Measurements from ENCODE around the gene GADD45B.
"Not testable (repeated sequence)": the region's sequence is repeated elsewhere in the genome, so short reads cannot be mapped to it uniquely, and the experiment has no call there.

Gene GADD45B

DNA sequence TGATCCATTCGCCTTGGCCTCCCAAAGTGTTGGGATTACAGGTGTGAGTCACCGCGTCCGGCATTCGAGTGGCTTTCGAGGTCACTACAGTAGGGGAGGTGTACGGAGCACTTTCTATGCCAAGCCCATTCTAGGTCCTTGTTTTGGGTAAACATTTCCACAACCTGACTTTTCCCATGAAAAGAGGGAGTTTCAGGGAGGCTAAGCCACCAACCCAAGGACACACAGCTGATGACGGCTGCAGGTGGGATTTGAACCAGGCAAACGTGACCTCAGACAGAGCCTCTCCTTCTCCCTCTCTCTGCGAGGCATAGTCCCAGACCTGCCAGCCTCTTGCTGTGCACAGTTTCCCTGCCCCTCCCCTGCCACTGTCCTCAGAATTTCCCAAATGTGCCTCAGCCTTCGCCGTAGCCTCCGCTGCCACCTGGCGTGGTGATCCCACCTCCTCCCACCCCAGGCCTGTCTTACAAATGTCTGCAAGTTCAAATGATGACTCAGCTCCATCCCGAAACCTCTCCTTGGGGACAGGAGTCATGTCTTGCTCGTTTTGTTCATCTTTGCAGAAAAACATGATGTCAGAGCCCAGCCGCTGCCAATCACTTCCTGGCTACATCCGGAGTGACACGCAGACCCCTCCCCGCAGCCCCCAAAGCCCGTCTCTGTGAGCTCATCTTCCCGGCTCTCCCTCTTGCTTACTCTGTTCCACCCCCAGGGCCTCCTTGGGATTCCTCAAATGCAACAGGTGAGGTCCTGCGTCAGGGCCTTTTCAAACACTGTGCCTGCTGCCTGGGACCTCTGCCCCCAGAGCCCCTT lies 6.6 kb upstream of the GADD45B start:
- DNase-seq (ENCODE audit: low read depth, low spot score): no peak

- not testable (repeated sequence) for DNase-seq (ENCODE audit: low read depth, low spot score)
Measured at GRCh38 chr19:2469915-2470200, 6.1 kb upstream of the GADD45B start.

- peak; percentile 85 for DNase-seq (ENCODE audit: low read depth, low spot score)
Measured at GRCh38 chr19:2474232-2475017, 1.5 kb upstream of the GADD45B start.

DNA sequence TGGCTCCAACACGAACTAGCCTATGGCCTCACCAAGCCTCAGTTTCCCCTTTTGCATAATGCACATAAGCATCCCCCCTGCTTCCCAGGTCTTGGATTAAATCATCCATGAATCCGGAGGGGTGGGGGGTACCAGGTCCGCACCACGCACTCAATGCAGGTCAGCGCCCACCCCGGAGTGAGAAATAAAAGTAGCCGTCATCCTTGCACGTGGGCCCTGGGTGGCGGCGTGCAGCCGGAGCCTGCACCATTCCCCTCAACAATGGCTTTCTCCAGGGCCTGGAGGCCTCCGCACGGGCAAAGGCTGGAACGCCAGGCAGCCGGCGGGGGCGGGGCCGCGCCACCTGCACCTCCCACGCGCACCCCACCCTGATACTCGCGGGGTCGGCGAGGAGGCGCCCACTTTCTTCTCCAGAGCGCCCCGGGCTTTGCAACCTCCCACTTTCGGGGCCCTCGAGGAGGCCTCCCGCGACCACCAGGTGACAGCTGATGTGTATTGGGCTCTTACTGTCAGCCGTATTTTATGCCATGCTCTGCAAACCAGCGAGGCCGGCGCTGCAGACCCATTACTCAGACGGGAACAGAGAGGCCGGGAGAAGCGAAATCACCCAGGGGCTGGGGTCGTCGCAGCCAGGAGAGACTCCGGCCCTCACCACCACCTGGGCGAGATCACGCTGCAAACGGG lies 767 bp upstream of the GADD45B start:
- DNase-seq (ENCODE audit: low read depth, low spot score): peak; percentile 55

GRCh38 chr19:2476451-2477140 lies 669 bp downstream of the GADD45B start:
- DNase-seq (ENCODE audit: low read depth, low spot score): peak; percentile 58

DNA sequence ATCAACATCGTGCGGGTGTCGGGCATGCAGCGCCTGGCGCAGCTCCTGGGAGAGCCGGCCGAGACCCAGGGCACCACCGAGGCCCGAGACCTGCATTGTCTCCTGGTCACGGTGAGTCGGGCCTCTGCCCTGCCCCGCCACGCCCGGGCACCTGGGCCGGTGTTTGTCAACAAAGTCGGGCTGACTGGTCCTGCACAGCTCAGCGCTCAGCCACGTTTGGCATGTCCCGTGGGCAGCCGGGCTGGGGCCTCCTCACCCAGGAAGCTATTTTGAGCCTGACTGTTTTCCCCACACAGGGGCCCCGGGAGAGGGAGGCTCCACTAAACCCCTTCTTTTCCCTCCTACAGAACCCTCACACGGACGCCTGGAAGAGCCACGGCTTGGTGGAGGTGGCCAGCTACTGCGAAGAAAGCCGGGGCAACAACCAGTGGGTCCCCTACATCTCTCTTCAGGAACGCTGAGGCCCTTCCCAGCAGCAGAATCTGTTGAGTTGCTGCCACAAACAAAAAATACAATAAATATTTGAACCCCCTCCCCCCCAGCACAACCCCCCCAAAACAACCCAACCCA lies 1.3 kb downstream of the GADD45B start:
- DNase-seq (ENCODE audit: low read depth, low spot score): no peak

GRCh38 chr19:2477732-2478191 lies 1.8 kb downstream of the GADD45B start:
- no peak for DNase-seq (ENCODE audit: low read depth, low spot score)

DNA sequence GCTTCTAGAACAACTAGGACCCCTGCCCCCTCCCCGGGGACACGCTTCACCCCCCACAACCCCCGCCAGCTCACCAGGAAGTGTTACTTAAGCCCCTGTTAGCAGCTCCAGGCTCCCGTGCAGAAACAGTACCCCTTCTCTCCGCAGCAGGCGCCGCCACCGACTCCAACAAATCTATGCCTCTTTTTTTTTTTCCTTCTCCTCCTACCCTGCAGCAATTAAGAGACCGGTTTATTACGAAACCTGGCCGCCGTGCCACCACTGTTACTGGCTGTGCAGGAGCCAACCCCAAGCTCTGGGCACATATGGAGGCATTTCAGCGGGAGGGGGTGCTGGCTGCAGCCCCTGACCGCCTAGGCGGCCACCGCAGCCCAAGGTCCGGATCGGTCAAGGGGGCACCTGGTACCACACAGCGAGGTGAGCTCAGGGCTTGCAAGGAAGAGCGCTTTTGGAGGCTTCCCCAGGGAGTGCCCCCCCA lies 2.4 kb downstream of the GADD45B start:
- no peak for DNase-seq (ENCODE audit: low read depth, low spot score)

GRCh38 chr19:2478756-2479555 lies 3.0 kb downstream of the GADD45B start:
- DNase-seq (ENCODE audit: low read depth, low spot score): no peak

- DNase-seq (ENCODE audit: low read depth, low spot score): no peak
Measured at GRCh38 chr19:2479556-2480194, 3.7 kb downstream of the GADD45B start.

- no peak for DNase-seq (ENCODE audit: low read depth, low spot score)
Measured at GRCh38 chr19:2481466-2481865, 5.5 kb downstream of the GADD45B start.

DNA sequence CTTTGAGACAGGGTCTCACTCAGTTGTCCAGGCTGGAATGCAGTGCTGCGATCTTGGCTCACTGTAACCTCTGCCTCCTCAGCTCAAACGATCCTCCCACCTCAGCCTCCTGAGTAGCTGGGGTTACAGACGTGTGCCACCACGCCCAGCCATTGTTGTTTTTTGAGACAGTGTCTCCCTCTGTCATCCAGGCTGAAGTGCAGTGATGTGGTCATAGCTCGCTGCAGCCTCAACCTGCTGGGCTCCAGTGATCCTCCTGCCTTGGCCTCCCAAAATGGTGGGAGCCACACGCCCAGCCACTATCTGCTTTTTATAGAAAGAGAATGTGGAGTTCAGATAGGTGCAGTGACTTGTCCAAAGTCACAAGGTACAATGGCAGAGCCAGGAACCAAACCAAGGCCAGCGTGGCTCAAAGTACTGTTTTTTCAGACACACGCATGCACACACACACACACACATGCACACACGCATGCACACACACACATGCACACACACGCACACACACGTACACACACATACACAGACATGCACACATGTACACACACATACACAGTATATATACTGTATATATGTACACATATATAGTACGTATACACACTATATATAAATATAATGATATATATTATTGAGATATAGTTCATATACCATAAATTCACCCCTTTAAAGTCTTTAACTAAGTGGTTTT lies 6.6 kb downstream of the GADD45B start:
- DNase-seq (ENCODE audit: low read depth, low spot score): no peak

DNA sequence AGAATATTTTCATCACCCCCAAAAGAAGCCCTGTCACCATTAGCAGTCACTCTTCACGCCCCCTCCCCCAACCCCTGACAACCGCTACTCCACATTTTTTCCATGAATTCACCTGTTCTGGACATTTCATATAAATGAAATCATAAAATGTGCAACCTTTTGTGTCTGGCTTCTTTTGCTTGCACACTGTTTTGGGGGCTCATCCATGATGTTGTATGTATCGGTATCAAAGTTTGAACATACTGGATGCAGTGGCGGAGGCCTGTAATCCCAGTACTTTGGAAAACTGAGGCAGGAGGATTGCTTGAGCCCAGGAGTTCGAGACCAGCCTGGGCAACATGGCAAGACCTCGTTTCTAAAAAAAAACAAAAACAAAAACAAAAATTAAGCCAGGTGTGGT lies 7.2 kb downstream of the GADD45B start:
- DNase-seq (ENCODE audit: low read depth, low spot score): no peak

- DNase-seq (ENCODE audit: low read depth, low spot score): no peak
Measured at GRCh38 chr19:2483484-2484151, 7.7 kb downstream of the GADD45B start.

DNA sequence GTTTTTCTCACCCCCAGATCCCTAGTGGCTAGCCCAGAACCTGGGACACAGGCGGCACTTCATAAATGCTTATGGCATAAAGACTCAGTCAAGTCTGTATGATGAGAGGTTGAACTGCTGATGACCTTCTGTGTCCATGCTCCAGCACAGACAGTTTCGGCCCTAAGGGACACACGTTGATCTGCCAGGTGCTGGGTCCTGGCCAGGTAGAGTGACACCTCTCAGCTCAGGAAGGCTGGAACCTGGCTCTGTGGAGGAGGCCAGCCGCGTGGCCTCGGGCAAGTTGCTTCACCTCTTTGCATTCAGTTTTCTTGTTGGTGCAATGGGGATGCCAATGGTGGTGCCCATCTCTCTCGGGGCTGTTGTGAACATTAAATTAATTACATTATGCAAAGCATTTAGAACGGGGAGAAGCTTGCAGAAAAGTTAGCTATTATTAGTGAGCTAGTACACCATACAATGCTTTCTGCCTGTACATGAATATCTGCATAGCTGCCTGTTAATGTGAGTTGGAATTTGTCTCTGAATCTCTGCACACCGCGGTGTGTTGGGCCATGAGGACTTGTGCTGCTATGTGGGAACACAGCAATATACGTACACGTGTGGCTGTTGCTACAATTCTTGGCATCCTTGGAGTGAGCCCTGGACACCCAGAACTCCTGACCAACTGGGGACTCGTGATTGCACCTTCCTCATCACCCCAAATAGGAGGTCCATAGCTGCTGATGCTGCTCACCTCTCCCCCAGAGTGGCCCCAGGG lies 8.4 kb downstream of the GADD45B start:
- no peak for DNase-seq (ENCODE audit: low read depth, low spot score)

- DNase-seq (ENCODE audit: low read depth, low spot score): no peak
Measured at GRCh38 chr19:2485428-2485827, 9.5 kb downstream of the GADD45B start.

DNA sequence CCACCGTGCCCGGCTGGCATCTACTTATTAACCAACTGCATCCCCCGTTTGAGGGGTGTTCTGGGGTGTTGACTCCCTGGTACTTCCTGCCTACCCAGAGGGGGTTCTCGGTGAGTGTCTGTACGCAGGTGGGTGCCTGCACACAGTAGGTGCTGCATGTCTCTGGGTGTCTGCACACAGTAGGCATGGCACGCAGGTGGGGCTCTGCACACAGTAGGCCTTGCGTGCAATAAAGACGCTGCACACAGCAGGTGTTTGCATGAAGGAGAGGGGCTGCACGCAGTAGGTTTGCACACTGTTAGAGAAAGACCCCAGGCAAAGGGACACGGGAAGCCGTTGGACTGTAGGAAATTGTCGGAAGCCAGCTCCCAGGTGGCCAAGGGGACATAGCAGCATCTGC lies 11.2 kb downstream of the GADD45B start:
- DNase-seq (ENCODE audit: low read depth, low spot score): no peak

- no peak for DNase-seq (ENCODE audit: low read depth, low spot score)
Measured at GRCh38 chr19:2487842-2488241, 11.9 kb downstream of the GADD45B start.

Measured in activated naive CD8-positive, alpha-beta T cell treated with anti-CD3 and anti-CD28 coated beads, Interleukin-2, amount 50 U/mL, for 16 hours (primary cell).